Measurements from ENCODE around the gene GABRB1. TPM values are rescaled to one million over a fixed set of nuclear protein-coding genes. Genes with fewer than 3 reads are reported as not detected.
A peak's percentile ranks its signal among the peaks of the same experiment; 100 is the strongest.

The GABRB1 gene
- total and polyA plus RNA-seq, 2 donors (not counting 1 experiment from before 2014, with no cell fraction given) = not detected

- Histone ChIP-seq H3K4me3 (ENCODE audit: control extremely low read depth in 1 of 5, extremely low read depth in 1 of 5, insufficient read depth in 1 of 5, low read depth in 2 of 5, low read length in 4 of 5) (no peak overlapping the region), H3K79me2 (ENCODE audit: control insufficient read depth, insufficient read depth, low read length) (no peaks in the 10 kb centered on the region), H2AFZ (ENCODE audit: insufficient read depth, low read depth, low read length, poor library complexity, severe bottlenecking) (no peak overlapping the region), H4K20me1 (ENCODE audit: control insufficient read depth, insufficient read depth, low read length, poor library complexity, severe bottlenecking) (no peaks in the 10 kb centered on the region), H3K9ac (ENCODE audit: low read length) (no peak overlapping the region), H3K36me3 (replicated peaks in 1 of 2; ENCODE audit: control extremely low read depth in 1 of 2, control insufficient read depth in 1 of 2, extremely low read depth in 1 of 2, insufficient read depth in 2 of 2, low read length in 1 of 2) (no peaks in the 10 kb centered on the region), H3K4me1 (ENCODE audit: control insufficient read depth in 2 of 2, insufficient read depth in 2 of 2, low read length in 2 of 2) (no peaks in the 10 kb centered on the region), H3K27me3 (replicated peaks in 1 of 4; ENCODE audit: control extremely low read depth in 1 of 4, control insufficient read depth in 3 of 4, insufficient read depth in 4 of 4, low read length in 3 of 4) (no peaks in the 10 kb centered on the region), H3K27ac (ENCODE audit: low read length in 2 of 2) (no peak overlapping the region), H3K4me2 (replicated peaks; ENCODE audit: low read depth, low read length, poor library complexity, severe bottlenecking) (no peak overlapping the region), H3K9me3 (ENCODE audit: control extremely low read depth in 1 of 3, control insufficient read depth in 2 of 3, insufficient read depth in 1 of 3, low read length in 2 of 3) (peaks cover 0 to 3% (median 0%) of the 10 kb centered on the region in 3 donors)
- Mint-ChIP-seq H3K9me3 (ENCODE audit: insufficient read depth) (peaks cover 3% of the 10 kb centered on the region), H3K4me1 (no peaks in the 10 kb centered on the region), H3K27me3 (no peaks in the 10 kb centered on the region), H3K4me3 (no peak overlapping the region), H3K27ac (no peak overlapping the region)
- DNase-seq (peak; percentile 43), ATAC-seq (ENCODE audit: low read depth) (peak; percentile 17)
- CTCF ChIA-PET = interaction anchor here (0.8 to 1.5 kb wide), 7 partner anchors 8 to 64 kb away, joined by 3 to 6 read pairs (median 3); no protein-coding TSS in a partner anchor
- WGBS (ENCODE audit: insufficient coverage) = no CpG with 5 or more reads among the region's 4 CpGs
- TF ChIP-seq EZH2 (IDR thresholded peaks at IDR 0.05; ENCODE audit: borderline replicate concordance, insufficient read depth, low read depth, low read length, poor library complexity, severe bottlenecking) (no peak), CTCF (IDR thresholded peaks at IDR 0.05) (peak; percentile 78)
- POLR2A ChIA-PET = no interaction called here
- intact Hi-C loops (cut with micrococcal nuclease) = no loop called here
These were observed 91.4 kb downstream of the GABRB1 start for GRCh38 chr4:47122592-47123291.

- CTCF ChIA-PET = no interaction called here
- H3K9me3 Mint-ChIP-seq (ENCODE audit: insufficient read depth) = peaks cover 3% of the 10 kb centered on the region
- H3K27me3 ChIP-seq (replicated peaks in 1 of 4; ENCODE audit: control extremely low read depth in 1 of 4, control insufficient read depth in 3 of 4, insufficient read depth in 4 of 4, low read length in 3 of 4) = no peaks in the 10 kb centered on the region
- H4K20me1 ChIP-seq (ENCODE audit: control insufficient read depth, insufficient read depth, low read length, poor library complexity, severe bottlenecking) = no peaks in the 10 kb centered on the region
- no peak overlapping the region for H3K27ac Mint-ChIP-seq
- no peak overlapping the region for H3K4me3 Mint-ChIP-seq
- POLR2A ChIA-PET = no interaction called here
- no peak for TF ChIP-seq EZH2 (IDR thresholded peaks at IDR 0.05; ENCODE audit: borderline replicate concordance, insufficient read depth, low read depth, low read length, poor library complexity, severe bottlenecking)
- no peak for TF ChIP-seq CTCF (IDR thresholded peaks at IDR 0.05)
- H3K27me3 Mint-ChIP-seq = peaks cover 4% of the 10 kb centered on the region
- no peaks in the 10 kb centered on the region for H3K4me1 Mint-ChIP-seq
- intact Hi-C loops (cut with micrococcal nuclease) = no loop called here
- WGBS (ENCODE audit: insufficient coverage) = no CpG with 5 or more reads among the region's 1 CpG
- no peak overlapping the region for H3K27ac ChIP-seq (ENCODE audit: low read length in 2 of 2)
- H3K9ac ChIP-seq (ENCODE audit: low read length) = no peak overlapping the region
- H3K36me3 ChIP-seq (replicated peaks in 1 of 2; ENCODE audit: control extremely low read depth in 1 of 2, control insufficient read depth in 1 of 2, extremely low read depth in 1 of 2, insufficient read depth in 2 of 2, low read length in 1 of 2) = no peaks in the 10 kb centered on the region
- no peaks in the 10 kb centered on the region for H3K4me1 ChIP-seq (ENCODE audit: control insufficient read depth in 2 of 2, insufficient read depth in 2 of 2, low read length in 2 of 2)
- no peaks in the 10 kb centered on the region for H3K9me3 ChIP-seq (ENCODE audit: control extremely low read depth in 1 of 3, control insufficient read depth in 2 of 3, insufficient read depth in 1 of 3, low read length in 2 of 3)
- H2AFZ ChIP-seq (ENCODE audit: insufficient read depth, low read depth, low read length, poor library complexity, severe bottlenecking) = no peak overlapping the region
- ATAC-seq (ENCODE audit: low read depth) = no peak
- DNase-seq = no peak
- H3K4me3 ChIP-seq (ENCODE audit: control extremely low read depth in 1 of 5, extremely low read depth in 1 of 5, insufficient read depth in 1 of 5, low read depth in 2 of 5, low read length in 4 of 5) = no peak overlapping the region
- no peaks in the 10 kb centered on the region for H3K79me2 ChIP-seq (ENCODE audit: control insufficient read depth, insufficient read depth, low read length)
- no peak overlapping the region for H3K4me2 ChIP-seq (replicated peaks; ENCODE audit: low read depth, low read length, poor library complexity, severe bottlenecking)
These were observed 97.6 kb downstream of the GABRB1 start for GRCh38 chr4:47128991-47129390.

Measured in B cell (primary cell).